ENCODE data around the gene TRAFD1. TPM values are rescaled to one million over a fixed set of nuclear protein-coding genes. Genes with fewer than 3 reads are reported as not detected.

The TRAFD1 gene
- total RNA-seq, 1 donor from 2014 or later = 30.8 TPM

DNA sequence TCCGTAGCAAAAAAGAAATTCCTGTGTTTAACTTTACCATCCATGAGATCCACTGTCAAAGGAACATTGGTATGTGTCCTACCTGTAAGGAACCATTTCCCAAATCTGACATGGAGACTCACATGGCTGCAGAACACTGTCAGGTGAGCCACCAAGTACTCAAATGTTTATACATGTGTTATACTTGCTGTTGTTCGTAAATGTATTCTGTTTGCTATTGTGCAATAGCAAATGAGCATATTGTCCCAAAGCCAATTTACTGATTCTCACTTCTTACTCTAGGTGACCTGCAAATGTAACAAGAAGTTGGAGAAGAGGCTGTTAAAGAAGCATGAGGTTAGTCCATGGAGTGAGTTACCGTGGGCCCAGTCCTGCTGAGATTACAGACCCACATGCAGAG lies 9.4 kb downstream of the TRAFD1 start:
- TF ChIP-seq, protein P1, sequence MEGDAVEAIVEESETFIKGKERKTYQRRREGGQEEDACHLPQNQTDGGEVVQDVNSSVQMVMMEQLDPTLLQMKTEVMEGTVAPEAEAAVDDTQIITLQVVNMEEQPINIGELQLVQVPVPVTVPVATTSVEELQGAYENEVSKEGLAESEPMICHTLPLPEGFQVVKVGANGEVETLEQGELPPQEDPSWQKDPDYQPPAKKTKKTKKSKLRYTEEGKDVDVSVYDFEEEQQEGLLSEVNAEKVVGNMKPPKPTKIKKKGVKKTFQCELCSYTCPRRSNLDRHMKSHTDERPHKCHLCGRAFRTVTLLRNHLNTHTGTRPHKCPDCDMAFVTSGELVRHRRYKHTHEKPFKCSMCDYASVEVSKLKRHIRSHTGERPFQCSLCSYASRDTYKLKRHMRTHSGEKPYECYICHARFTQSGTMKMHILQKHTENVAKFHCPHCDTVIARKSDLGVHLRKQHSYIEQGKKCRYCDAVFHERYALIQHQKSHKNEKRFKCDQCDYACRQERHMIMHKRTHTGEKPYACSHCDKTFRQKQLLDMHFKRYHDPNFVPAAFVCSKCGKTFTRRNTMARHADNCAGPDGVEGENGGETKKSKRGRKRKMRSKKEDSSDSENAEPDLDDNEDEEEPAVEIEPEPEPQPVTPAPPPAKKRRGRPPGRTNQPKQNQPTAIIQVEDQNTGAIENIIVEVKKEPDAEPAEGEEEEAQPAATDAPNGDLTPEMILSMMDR (IDR thresholded peaks at IDR 0.05; ENCODE audit: insufficient read depth, low read length, severe bottlenecking) = no peak
- no peak overlapping the region for H3K4me3 ChIP-seq (ENCODE audit: low read depth, low read length)
- peaks cover 6% of the 10 kb centered on the region for H3K36me3 ChIP-seq (ENCODE audit: control insufficient read depth, insufficient read depth, low read length)
- no peaks in the 10 kb centered on the region for H3K27me3 ChIP-seq (ENCODE audit: control insufficient read depth, insufficient read depth, low read length)
- no peak for DNase-seq (ENCODE audit: low read depth)
- FAIRE-seq = no peak

DNA sequence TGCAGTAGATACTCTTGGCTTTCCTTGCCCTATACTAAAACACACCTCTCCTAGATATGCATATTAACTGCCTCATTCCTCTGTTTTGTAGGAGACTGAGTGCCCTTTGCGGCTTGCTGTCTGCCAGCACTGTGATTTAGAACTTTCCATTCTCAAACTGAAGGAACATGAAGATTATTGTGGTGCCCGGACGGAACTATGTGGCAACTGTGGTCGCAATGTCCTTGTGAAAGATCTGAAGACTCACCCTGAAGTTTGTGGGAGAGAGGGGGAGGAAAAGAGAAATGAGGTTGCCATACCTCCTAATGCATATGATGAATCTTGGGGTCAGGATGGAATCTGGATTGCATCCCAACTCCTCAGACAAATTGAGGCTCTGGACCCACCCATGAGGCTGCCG lies 15.4 kb downstream of the TRAFD1 start:
- peaks cover 9% of the 10 kb centered on the region for H3K36me3 ChIP-seq (ENCODE audit: control insufficient read depth, insufficient read depth, low read length)
- DNase-seq (ENCODE audit: low read depth) (no peak), FAIRE-seq (no peak)
- H3K27me3 ChIP-seq (ENCODE audit: control insufficient read depth, insufficient read depth, low read length) = no peaks in the 10 kb centered on the region
- H3K4me3 ChIP-seq (ENCODE audit: low read depth, low read length) = no peak overlapping the region
- TF ChIP-seq, protein P1 (IDR thresholded peaks at IDR 0.05; ENCODE audit: insufficient read depth, low read length, severe bottlenecking) = no peak

DNA sequence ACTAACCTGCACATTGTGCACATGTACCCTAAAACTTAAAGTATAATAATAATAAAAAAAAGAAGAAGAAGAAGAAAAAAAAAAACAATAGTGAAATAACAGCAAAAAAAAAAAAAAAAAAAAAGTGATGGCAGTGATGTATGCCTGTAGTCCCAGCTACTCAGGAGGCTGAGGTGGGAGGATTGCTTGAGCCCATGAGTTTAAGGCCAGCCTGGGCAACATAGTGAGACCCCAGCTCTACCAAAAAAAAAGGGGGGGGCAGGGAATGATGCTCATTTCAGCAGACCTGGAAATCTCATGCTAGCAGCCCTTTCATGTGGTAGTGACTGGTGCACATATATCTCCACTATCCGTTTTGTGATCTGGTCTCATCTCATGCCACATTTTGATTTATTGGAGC lies 20.8 kb downstream of the TRAFD1 start:
- no peak overlapping the region for H3K4me3 ChIP-seq (ENCODE audit: low read depth, low read length)
- H3K36me3 ChIP-seq (ENCODE audit: control insufficient read depth, insufficient read depth, low read length) = peaks cover 8% of the 10 kb centered on the region
- DNase-seq (ENCODE audit: low read depth) (no peak), FAIRE-seq (no peak)
- no peaks in the 10 kb centered on the region for H3K27me3 ChIP-seq (ENCODE audit: control insufficient read depth, insufficient read depth, low read length)
- TF ChIP-seq, protein P1 (IDR thresholded peaks at IDR 0.05; ENCODE audit: insufficient read depth, low read length, severe bottlenecking) = no peak

DNA sequence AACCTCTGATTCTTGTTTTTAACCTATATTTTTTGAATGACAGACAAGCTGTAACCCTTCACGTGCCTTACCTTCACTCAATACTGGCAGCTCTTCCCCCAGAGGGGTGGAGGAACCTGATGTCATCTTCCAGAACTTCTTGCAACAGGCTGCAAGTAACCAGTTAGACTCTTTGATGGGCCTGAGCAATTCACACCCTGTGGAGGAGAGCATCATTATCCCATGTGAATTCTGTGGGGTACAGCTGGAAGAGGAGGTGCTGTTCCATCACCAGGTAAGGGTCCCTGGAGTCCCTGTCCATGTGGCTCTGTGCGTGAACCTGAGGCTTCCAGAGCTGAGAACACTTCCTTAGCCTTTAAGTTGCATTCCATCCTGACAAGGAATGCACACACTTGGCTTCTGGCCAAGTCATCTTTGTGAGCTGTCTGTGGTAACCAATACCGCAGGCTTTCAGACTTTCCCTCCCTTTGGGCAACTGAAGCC lies 22.7 kb downstream of the TRAFD1 start:
- TF ChIP-seq, protein P1 (IDR thresholded peaks at IDR 0.05; ENCODE audit: insufficient read depth, low read length, severe bottlenecking) = no peak
- DNase-seq (ENCODE audit: low read depth) (peak; percentile 55), FAIRE-seq (peak; percentile 50)
- H3K4me3 ChIP-seq (ENCODE audit: low read depth, low read length) = no peak overlapping the region
- H3K27me3 ChIP-seq (ENCODE audit: control insufficient read depth, insufficient read depth, low read length) = no peaks in the 10 kb centered on the region
- peaks cover 15% of the 10 kb centered on the region for H3K36me3 ChIP-seq (ENCODE audit: control insufficient read depth, insufficient read depth, low read length)

DNA sequence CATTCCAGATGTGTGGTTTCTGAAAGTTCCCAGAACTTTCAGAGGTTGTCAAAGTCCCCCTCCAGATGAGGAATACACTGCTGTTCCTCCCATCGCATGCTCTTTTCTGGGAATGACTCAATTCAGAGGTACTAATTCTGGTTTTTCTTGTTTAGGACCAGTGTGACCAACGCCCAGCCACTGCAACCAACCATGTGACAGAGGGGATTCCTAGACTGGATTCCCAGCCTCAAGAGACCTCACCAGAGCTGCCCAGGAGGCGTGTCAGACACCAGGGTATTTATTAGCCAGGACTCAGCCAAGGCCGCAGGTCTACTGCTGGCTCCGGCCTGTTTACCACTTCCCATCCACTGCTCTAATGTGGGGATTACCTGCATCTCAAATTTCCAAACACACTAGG lies 24.2 kb downstream of the TRAFD1 start:
- Histone ChIP-seq H3K36me3 (ENCODE audit: control insufficient read depth, insufficient read depth, low read length) (peaks cover 14% of the 10 kb centered on the region), H3K27me3 (ENCODE audit: control insufficient read depth, insufficient read depth, low read length) (no peaks in the 10 kb centered on the region), H3K4me3 (ENCODE audit: low read depth, low read length) (no peak overlapping the region)
- no peak for FAIRE-seq
- DNase-seq (ENCODE audit: low read depth) = peak; percentile 84
- TF ChIP-seq, protein P1 (IDR thresholded peaks at IDR 0.05; ENCODE audit: insufficient read depth, low read length, severe bottlenecking) = no peak

Measured in bronchial epithelial cell (primary cell).